BLaER1 treated with 17β-estradiol and CSF1 and Interleukin-3, amounts not matched to agents 10 nM and 100 nM (cell line): ENCODE data around the gene PAPOLA.

Experiments used
- H3K27ac ChIP-seq, 11 experiments: shearing (Covaris generic); formaldehyde crosslinking; 2 replicates each; pipeline ENCODE4 v1.8.1; 2022
- H3K27me3 ChIP-seq, 11 experiments: shearing (Covaris generic); formaldehyde crosslinking; 2 replicates each; pipeline ENCODE4 v1.8.1; 2022
- H3K36me3 ChIP-seq, 11 experiments: shearing (Covaris generic); formaldehyde crosslinking; 2 replicates each; pipeline ENCODE4 v1.8.1; 2022
- H3K4me1 ChIP-seq, 10 experiments: shearing (Covaris generic); formaldehyde crosslinking; 2 replicates each; pipeline ENCODE4 v1.8.1; 2022
- H3K4me2 ChIP-seq, 11 experiments: shearing (Covaris generic); formaldehyde crosslinking; 2 replicates each; pipeline ENCODE4 v1.8.1; 2022
- H3K4me3 ChIP-seq, 10 experiments: shearing (Covaris generic); formaldehyde crosslinking; 2 replicates each; pipeline ENCODE4 v1.8.1; 2022
- H3K9ac ChIP-seq, 11 experiments: shearing (Covaris generic); formaldehyde crosslinking; 2 replicates each; pipeline ENCODE4 v1.8.1; 2022
- H3K9me3 ChIP-seq, 11 experiments: shearing (Covaris generic); formaldehyde crosslinking; replicated peaks in 1 of 11; 2 replicates each; pipeline ENCODE4 v1.8.1; 2022
- H4K20me1 ChIP-seq, 11 experiments: shearing (Covaris generic); formaldehyde crosslinking; 2 replicates each; pipeline ENCODE4 v1.8.1; 2022
- Cebpa-rat ChIP-seq, 11 experiments: shearing (Covaris generic); IDR thresholded peaks; 2 replicates each; pipeline ENCODE4 v1.8.1; 2022

The PAPOLA gene

GRCh38 chr14:96583569-96584041 lies 81.4 kb downstream of the PAPOLA start:
- Histone ChIP-seq H3K4me2 (peak overlapping the region in 9 of 11 experiments; percentile 18 to 92 (median 70); a peak in 18 of 22 replicates), H3K27me3 (no peaks in the 10 kb centered on the region)

GRCh38 chr14:96584199-96584906 lies 82.2 kb downstream of the PAPOLA start:
- no peaks in the 10 kb centered on the region for H3K9me3 ChIP-seq
- peak overlapping the region in 10 of 11 experiments; percentile 14 to 92 (median 68); a peak in 17 of 22 replicates for H3K4me2 ChIP-seq
- peaks cover 15 to 56% (median 45%) of the 10 kb centered on the region in 10 experiments for H3K4me1 ChIP-seq
- no peak overlapping the region for H3K27ac ChIP-seq
- H3K4me3 ChIP-seq, result peak overlapping the region in 1 of 10 experiments; percentile 2; a peak in 1 of 20 replicates
- TF ChIP-seq Cebpa-rat (IDR thresholded peaks at IDR 0.05), result no peak
- H3K9ac ChIP-seq, result peak overlapping the region in 3 of 11 experiments; percentile 10 to 47 (median 18); a peak in 3 of 22 replicates
- H4K20me1 ChIP-seq, result peaks cover 0 to 44% (median 12%) of the 10 kb centered on the region in 11 experiments; a peak in 10 of 22 replicates
- no peaks in the 10 kb centered on the region for H3K27me3 ChIP-seq
- no peaks in the 10 kb centered on the region for H3K36me3 ChIP-seq

More at GRCh38 chr14:96583569-96584041, 81.4 kb downstream of the PAPOLA start:
- H4K20me1 ChIP-seq, result peaks cover 0 to 51% (median 16%) of the 10 kb centered on the region in 11 experiments; a peak in 10 of 22 replicates
- H3K27ac ChIP-seq, result no peak overlapping the region
- H3K9ac ChIP-seq, result peak overlapping the region in 1 of 11 experiments; percentile 19; a peak in 2 of 22 replicates
- H3K9me3 ChIP-seq, result no peaks in the 10 kb centered on the region
- H3K4me3 ChIP-seq, result peak overlapping the region in 1 of 10 experiments; percentile 2; a peak in 1 of 20 replicates
- H3K4me1 ChIP-seq, result peaks cover 9 to 49% (median 39%) of the 10 kb centered on the region in 10 experiments
- H3K36me3 ChIP-seq, result no peaks in the 10 kb centered on the region
- TF ChIP-seq Cebpa-rat (IDR thresholded peaks at IDR 0.05), result no peak

GRCh38 chr14:96584907-96585671 lies 82.9 kb downstream of the PAPOLA start:
- peak overlapping the region in 7 of 11 experiments; percentile 59 to 92 (median 76); a peak in 11 of 22 replicates for H3K4me2 ChIP-seq
- H3K27ac ChIP-seq, result no peak overlapping the region
- no peaks in the 10 kb centered on the region for H3K9me3 ChIP-seq

GRCh38 chr14:96585672-96586013 lies 83.5 kb downstream of the PAPOLA start:
- no peaks in the 10 kb centered on the region for H3K9me3 ChIP-seq
- H3K27ac ChIP-seq, result no peak overlapping the region
- no peaks in the 10 kb centered on the region for H3K36me3 ChIP-seq
- peaks cover 0 to 31% (median 10%) of the 10 kb centered on the region in 11 experiments; a peak in 9 of 22 replicates for H4K20me1 ChIP-seq
- H3K9ac ChIP-seq, result no peak overlapping the region
- H3K4me1 ChIP-seq, result peaks cover 15 to 56% (median 45%) of the 10 kb centered on the region in 10 experiments
- no peak overlapping the region for H3K4me2 ChIP-seq
- TF ChIP-seq Cebpa-rat (IDR thresholded peaks at IDR 0.05), result no peak
- H3K4me3 ChIP-seq, result no peak overlapping the region
- H3K27me3 ChIP-seq, result no peaks in the 10 kb centered on the region

More at GRCh38 chr14:96584907-96585671, 82.9 kb downstream of the PAPOLA start:
- no peak for TF ChIP-seq Cebpa-rat (IDR thresholded peaks at IDR 0.05)
- Histone ChIP-seq H3K4me1 (peaks cover 15 to 56% (median 45%) of the 10 kb centered on the region in 10 experiments), H3K36me3 (no peaks in the 10 kb centered on the region), H3K4me3 (no peak overlapping the region), H3K9ac (no peak overlapping the region), H3K27me3 (no peaks in the 10 kb centered on the region), H4K20me1 (peaks cover 0 to 36% (median 12%) of the 10 kb centered on the region in 11 experiments; a peak in 10 of 22 replicates)

- H3K27ac ChIP-seq, result no peak overlapping the region
- no peak for TF ChIP-seq Cebpa-rat (IDR thresholded peaks at IDR 0.05)
- H4K20me1 ChIP-seq, result peaks cover 0 to 27% (median 8%) of the 10 kb centered on the region in 11 experiments; a peak in 9 of 22 replicates
- no peaks in the 10 kb centered on the region for H3K27me3 ChIP-seq
- no peak overlapping the region for H3K4me3 ChIP-seq
- H3K4me1 ChIP-seq, result peaks cover 15 to 56% (median 45%) of the 10 kb centered on the region in 10 experiments
- no peak overlapping the region for H3K4me2 ChIP-seq
- no peaks in the 10 kb centered on the region for H3K9me3 ChIP-seq
- no peaks in the 10 kb centered on the region for H3K36me3 ChIP-seq
- H3K9ac ChIP-seq, result no peak overlapping the region
Observed at GRCh38 chr14:96586056-96586455, 83.9 kb downstream of the PAPOLA start.

GRCh38 chr14:96586921-96587822 lies 85.0 kb downstream of the PAPOLA start:
- TF ChIP-seq Cebpa-rat (IDR thresholded peaks at IDR 0.05), result no peak
- no peaks in the 10 kb centered on the region for H3K27me3 ChIP-seq
- H3K4me1 ChIP-seq, result peaks cover 15 to 52% (median 40%) of the 10 kb centered on the region in 10 experiments
- no peaks in the 10 kb centered on the region for H3K9me3 ChIP-seq
- no peak overlapping the region for H3K27ac ChIP-seq
- no peak overlapping the region for H3K4me2 ChIP-seq
- H3K4me3 ChIP-seq, result no peak overlapping the region
- H3K36me3 ChIP-seq, result no peaks in the 10 kb centered on the region
- H4K20me1 ChIP-seq, result peaks cover 0 to 20% (median 6%) of the 10 kb centered on the region in 11 experiments; a peak in 9 of 22 replicates
- H3K9ac ChIP-seq, result no peak overlapping the region

- no peak overlapping the region for H3K4me3 ChIP-seq
- no peaks in the 10 kb centered on the region; a peak in 1 of 22 replicates for H3K27me3 ChIP-seq
- no peak for TF ChIP-seq Cebpa-rat (IDR thresholded peaks at IDR 0.05)
- H3K9ac ChIP-seq, result no peak overlapping the region
- no peaks in the 10 kb centered on the region for H3K9me3 ChIP-seq
- H4K20me1 ChIP-seq, result peaks cover 0 to 13% (median 5%) of the 10 kb centered on the region in 11 experiments; a peak in 6 of 22 replicates
- no peaks in the 10 kb centered on the region for H3K36me3 ChIP-seq
- H3K27ac ChIP-seq, result no peak overlapping the region
- peak overlapping the region in 10 of 11 experiments; percentile 15 to 70 (median 47); a peak in 16 of 22 replicates for H3K4me2 ChIP-seq
- H3K4me1 ChIP-seq, result peaks cover 15 to 44% (median 33%) of the 10 kb centered on the region in 10 experiments
Observed at GRCh38 chr14:96587823-96588385, 85.7 kb downstream of the PAPOLA start.
